Stomach (tissue), 9 donors: ENCODE results near the gene VSTM4. TPM values are rescaled to one million over a fixed set of nuclear protein-coding genes. Genes with fewer than 3 reads are reported as not detected.
A peak's percentile ranks its signal among the peaks of the same experiment; 100 is the strongest.

Experiments
- DNase-seq, 2 donors: peaks; one replicate each; pipeline versions ENCODE4 v3.0.0 to v3.0.0-alpha.2; 2013 to 2019
- H3K27ac ChIP-seq, 5 donors: fragments of 200-600 bp in 4 of 5; sonication (generic) in 4 of 5; one replicate each; pipeline ENCODE4 v1.5.1; 2013 to 2019; ENCODE audit warnings: mild to moderate bottlenecking in 1 of 5, moderate library complexity in 1 of 5
- H3K27me3 ChIP-seq, 3 donors: fragments of 200-600 bp; sonication (generic); one replicate each; pipeline ENCODE4 v1.5.1; 2017 to 2019; ENCODE audit warnings: mixed run types in 1 of 3
- H3K36me3 ChIP-seq, 4 donors: fragments of 200-600 bp; sonication (generic); 1 replicate in 3 of 4; 2 replicates in 1 of 4; pipeline ENCODE4 v1.5.1; 2016 to 2019
- H3K4me1 ChIP-seq, 4 donors: fragments of 200-600 bp; sonication (generic); one replicate each; pipeline ENCODE4 v1.5.1; 2016 to 2019
- H3K4me3 ChIP-seq, 4 donors: fragments of 200-600 bp; sonication (generic) in 3 of 4; one replicate each; pipeline ENCODE4 v1.5.1; 2016 to 2019; ENCODE audit warnings: mild to moderate bottlenecking in 1 of 4
- H3K9me3 ChIP-seq, 4 donors: fragments of 200-600 bp; sonication (generic); one replicate each; pipeline ENCODE4 v1.5.1; 2016 to 2019
- EP300 ChIP-seq: sonication (generic); formaldehyde crosslinking; IDR thresholded peaks from one replicate; pipeline ENCODE4 v1.6.1; 2017; ENCODE audit warnings: antibody characterized with exemption
- POLR2A ChIP-seq, 4 donors: fragments of 450-650 bp; IDR thresholded peaks; one replicate each; pipeline ENCODE4 v1.6.1; 2016; ENCODE audit warnings: antibody characterized with exemption in 4 of 4, control low read depth in 2 of 4, mild to moderate bottlenecking in 1 of 4, moderate library complexity in 1 of 4
- POLR2AphosphoS5 ChIP-seq, 3 donors: sonication (generic); formaldehyde crosslinking; IDR thresholded peaks; one replicate each; pipeline ENCODE4 v1.6.1; 2016; ENCODE audit warnings: antibody characterized with exemption in 3 of 3
- WGBS, 5 donors: extraction: QIAGEN DNeasy Blood & Tissue Kit in 3 of 5; methylation state at CpG; one replicate each; pipeline versions ENCODE4 v1.1.5 to v1.1.7; 2013 to 2018; 5-methylcytosine and 5-hydroxymethylcytosine counted together
- intact Hi-C: fragments of 100-400 bp; cut with DNase I; formaldehyde crosslinking; loops from one replicate; pipeline ENCODE4 v1.15.1; 2023; ENCODE audit warnings: low total_unique reads
- polyA plus RNA-seq, 3 donors: library from polyadenylated mRNA; stranded (reverse); fragments of 200-250 nt; gene quantifications; one replicate each; pipeline ENCODE4 v1.2.3, GENCODE V29; 2013
- total RNA-seq, 5 donors: library from RNA; depleted of rRNA; stranded (reverse); fragments of >200 nt; gene quantifications; one replicate each; pipeline versions ENCODE4 v1.1.0 to v1.2.3, GENCODE V29; 2014 to 2016
- TF ChIP-seq, protein P1 (sequence below), 7 experiments: fragments of 450-650 bp in 4 of 7; fragments of 200-600 bp in 3 of 7; sonication (generic) in 3 of 7; IDR thresholded peaks; one replicate each; pipeline ENCODE4 v1.5.1; 2016 to 2019; ENCODE audit warnings: antibody characterized with exemption in 7 of 7, control low read depth in 2 of 7, mild to moderate bottlenecking in 1 of 7
- donor health status: healthy with polysubstance abuse.
- donor health status: Bipolar disorder and iron deficiency.
- donor health status: healthy.

Gene VSTM4
- total and polyA plus RNA-seq, 8 donors = 0.58 to 23.1 (median 3.0) TPM

DNA sequence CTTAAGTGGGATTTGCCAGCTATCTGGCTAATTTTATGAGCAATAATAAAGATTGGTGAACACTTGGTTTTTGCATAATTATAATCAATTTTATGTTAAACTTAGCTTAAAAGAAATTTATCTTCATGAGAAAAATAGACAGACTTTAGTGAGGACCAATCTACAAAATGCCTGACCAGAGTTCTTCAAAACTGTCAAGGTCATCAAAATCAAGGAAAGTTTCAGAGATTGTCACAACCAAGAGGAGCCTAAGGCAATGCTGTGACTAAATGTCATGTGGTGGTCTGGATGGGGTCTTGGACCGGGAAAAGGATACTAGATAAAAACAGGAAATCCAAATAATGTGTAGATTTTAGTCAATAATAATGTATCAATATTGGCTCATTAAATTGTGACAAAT, 36.2 kb upstream of the VSTM4 start:
- no peak overlapping the region for H3K27ac ChIP-seq
- peaks cover 0 to 18% (median 9%) of the 10 kb centered on the region in 4 donors for H3K9me3 ChIP-seq
- no peak for DNase-seq
- 63 to 77% (median 76%) methylated on average over 1 of the region's 1 CpG for WGBS, 5 donors
- H3K4me3 ChIP-seq = no peak overlapping the region
- H3K36me3 ChIP-seq = no peaks in the 10 kb centered on the region
- H3K4me1 ChIP-seq = no peaks in the 10 kb centered on the region
- TF ChIP-seq POLR2AphosphoS5 (IDR thresholded peaks at IDR 0.05) = no peak
- TF ChIP-seq POLR2A (IDR thresholded peaks at IDR 0.05) = no peak
- TF ChIP-seq EP300 = no peak
- peaks cover 0 to 7% (median 0%) of the 10 kb centered on the region in 3 donors for H3K27me3 ChIP-seq
- intact Hi-C loops = no loop called here

DNA sequence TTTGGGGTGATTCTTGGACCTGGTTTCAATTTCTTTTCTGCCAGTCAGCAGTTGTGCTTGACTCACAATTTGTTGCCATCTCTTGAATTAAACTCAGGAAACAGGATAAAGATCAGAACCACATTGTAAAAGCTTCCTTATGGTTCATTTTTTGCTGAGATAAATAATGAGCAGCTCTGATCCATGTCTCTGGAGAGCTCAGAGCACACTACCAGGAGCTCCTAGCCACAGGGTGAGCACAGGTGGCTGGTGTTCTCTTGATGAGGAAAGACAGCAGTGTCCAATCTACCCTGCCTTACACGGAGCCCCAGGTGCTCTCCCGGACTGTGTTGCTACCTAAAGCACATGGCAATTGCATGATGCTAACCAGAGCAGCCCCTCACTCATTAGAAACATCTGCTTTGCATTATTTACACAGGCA, 35.7 kb upstream of the VSTM4 start:
- intact Hi-C loops = no loop called here
- Histone ChIP-seq H3K9me3 (peaks cover 0 to 18% (median 9%) of the 10 kb centered on the region in 4 donors), H3K27me3 (peaks cover 0 to 7% (median 0%) of the 10 kb centered on the region in 3 donors), H3K27ac (no peak overlapping the region), H3K4me3 (no peak overlapping the region), H3K4me1 (no peaks in the 10 kb centered on the region), H3K36me3 (no peaks in the 10 kb centered on the region)
- TF ChIP-seq EP300 (no peak), POLR2AphosphoS5 (IDR thresholded peaks at IDR 0.05) (no peak), POLR2A (IDR thresholded peaks at IDR 0.05) (no peak)
- TF ChIP-seq, protein P1, sequence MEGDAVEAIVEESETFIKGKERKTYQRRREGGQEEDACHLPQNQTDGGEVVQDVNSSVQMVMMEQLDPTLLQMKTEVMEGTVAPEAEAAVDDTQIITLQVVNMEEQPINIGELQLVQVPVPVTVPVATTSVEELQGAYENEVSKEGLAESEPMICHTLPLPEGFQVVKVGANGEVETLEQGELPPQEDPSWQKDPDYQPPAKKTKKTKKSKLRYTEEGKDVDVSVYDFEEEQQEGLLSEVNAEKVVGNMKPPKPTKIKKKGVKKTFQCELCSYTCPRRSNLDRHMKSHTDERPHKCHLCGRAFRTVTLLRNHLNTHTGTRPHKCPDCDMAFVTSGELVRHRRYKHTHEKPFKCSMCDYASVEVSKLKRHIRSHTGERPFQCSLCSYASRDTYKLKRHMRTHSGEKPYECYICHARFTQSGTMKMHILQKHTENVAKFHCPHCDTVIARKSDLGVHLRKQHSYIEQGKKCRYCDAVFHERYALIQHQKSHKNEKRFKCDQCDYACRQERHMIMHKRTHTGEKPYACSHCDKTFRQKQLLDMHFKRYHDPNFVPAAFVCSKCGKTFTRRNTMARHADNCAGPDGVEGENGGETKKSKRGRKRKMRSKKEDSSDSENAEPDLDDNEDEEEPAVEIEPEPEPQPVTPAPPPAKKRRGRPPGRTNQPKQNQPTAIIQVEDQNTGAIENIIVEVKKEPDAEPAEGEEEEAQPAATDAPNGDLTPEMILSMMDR (IDR thresholded peaks at IDR 0.05) = no peak
- DNase-seq = no peak
- WGBS, 5 donors = 30 to 63% (median 53%) methylated on average over 2 of the region's 2 CpGs

DNA sequence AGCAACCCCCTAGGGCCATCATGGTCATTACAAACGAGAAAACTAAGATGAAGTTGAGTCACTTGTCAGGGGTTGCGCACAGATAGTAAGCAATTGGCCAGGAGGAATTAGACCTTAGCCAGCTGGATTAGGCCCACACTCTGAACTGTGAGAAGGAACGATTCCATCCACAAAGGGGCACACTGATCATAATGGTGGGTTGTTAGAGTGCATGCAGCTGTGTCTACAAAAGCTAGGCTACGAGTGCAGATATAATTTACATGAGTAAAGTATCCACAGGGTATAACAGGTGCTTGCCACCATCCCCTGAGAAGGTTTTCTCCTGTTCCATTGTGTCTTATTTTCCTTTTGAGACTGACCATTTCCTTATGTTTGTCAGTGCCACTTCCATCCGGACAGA, 35.1 kb upstream of the VSTM4 start:
- DNase-seq = no peak
- H3K9me3 ChIP-seq = peaks cover 0 to 18% (median 9%) of the 10 kb centered on the region in 4 donors
- no peak overlapping the region for H3K27ac ChIP-seq
- H3K4me1 ChIP-seq = no peaks in the 10 kb centered on the region
- WGBS, 5 donors = 54 to 77% (median 72%) methylated on average over 5 of the region's 5 CpGs
- H3K4me3 ChIP-seq = no peak overlapping the region
- TF ChIP-seq, protein P1 (IDR thresholded peaks at IDR 0.05) = no peak
- TF ChIP-seq POLR2AphosphoS5 (IDR thresholded peaks at IDR 0.05) (no peak), EP300 (no peak), POLR2A (IDR thresholded peaks at IDR 0.05) (no peak)
- no peaks in the 10 kb centered on the region for H3K36me3 ChIP-seq
- intact Hi-C loops = no loop called here
- H3K27me3 ChIP-seq = peaks cover 0 to 7% (median 0%) of the 10 kb centered on the region in 3 donors

GRCh38 chr10:49149881-49150280, 34.6 kb upstream of the VSTM4 start:
- H3K4me1 ChIP-seq = no peaks in the 10 kb centered on the region
- no peak overlapping the region for H3K4me3 ChIP-seq
- no peaks in the 10 kb centered on the region for H3K36me3 ChIP-seq
- intact Hi-C loops = no loop called here
- H3K27me3 ChIP-seq = peaks cover 0 to 7% (median 0%) of the 10 kb centered on the region in 3 donors
- TF ChIP-seq POLR2AphosphoS5 (IDR thresholded peaks at IDR 0.05) (no peak), EP300 (no peak), POLR2A (IDR thresholded peaks at IDR 0.05) (no peak)
- TF ChIP-seq, protein P1 (IDR thresholded peaks at IDR 0.05) = no peak
- H3K9me3 ChIP-seq = peaks cover 0 to 18% (median 9%) of the 10 kb centered on the region in 4 donors
- DNase-seq = no peak
- WGBS, 5 donors = 73 to 86% (median 80%) methylated on average over 3 of the region's 3 CpGs
- no peak overlapping the region for H3K27ac ChIP-seq

- TF ChIP-seq EP300 (no peak), POLR2A (IDR thresholded peaks at IDR 0.05) (no peak), POLR2AphosphoS5 (IDR thresholded peaks at IDR 0.05) (no peak)
- TF ChIP-seq, protein P1 (IDR thresholded peaks at IDR 0.05) = no peak
- peak in 1 of 2 donors; percentile 45 for DNase-seq
- Histone ChIP-seq H3K36me3 (no peaks in the 10 kb centered on the region), H3K4me1 (peaks cover 0 to 6% (median 3%) of the 10 kb centered on the region in 4 donors), H3K27ac (no peak overlapping the region), H3K27me3 (no peaks in the 10 kb centered on the region), H3K9me3 (peaks cover 0 to 18% (median 9%) of the 10 kb centered on the region in 4 donors), H3K4me3 (no peak overlapping the region)
- 68 to 85% (median 78%) methylated on average over 2 of the region's 2 CpGs for WGBS, 5 donors
- intact Hi-C loops = no loop called here
These were observed 28.9 kb upstream of the VSTM4 start for GRCh38 chr10:49144058-49144720.
